GM19438 (cell line): ENCODE measurements around the gene SNX4.

Experiments used
- ATAC-seq: cut with Tn5 transposase; IDR thresholded peaks from one replicate; pipeline ENCODE4 v1.9.1; 2021; ENCODE audit warnings: low read depth; ENCODE audit not compliant: unreplicated experiment

SNX4 gene

DNA sequence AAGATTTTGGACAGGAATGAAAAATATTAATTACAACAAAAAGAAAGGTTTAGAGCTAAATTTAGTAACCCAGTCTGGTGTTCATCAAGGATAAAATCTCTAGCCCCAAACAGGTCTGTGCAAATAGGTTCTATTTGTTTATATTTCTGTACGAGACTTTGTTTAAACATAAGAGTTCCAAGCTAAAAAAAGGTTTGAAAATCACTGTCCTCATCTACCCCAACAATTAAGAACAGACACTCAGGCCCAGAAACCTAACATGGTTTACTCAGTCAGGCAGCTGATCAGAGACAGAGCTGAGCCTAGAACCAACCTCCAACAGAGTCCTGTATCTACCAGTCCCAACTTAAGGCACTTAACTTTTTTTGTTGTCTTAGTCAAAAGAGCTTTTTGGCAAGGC lies 49.3 kb downstream of the SNX4 start:
- no peak for ATAC-seq

DNA sequence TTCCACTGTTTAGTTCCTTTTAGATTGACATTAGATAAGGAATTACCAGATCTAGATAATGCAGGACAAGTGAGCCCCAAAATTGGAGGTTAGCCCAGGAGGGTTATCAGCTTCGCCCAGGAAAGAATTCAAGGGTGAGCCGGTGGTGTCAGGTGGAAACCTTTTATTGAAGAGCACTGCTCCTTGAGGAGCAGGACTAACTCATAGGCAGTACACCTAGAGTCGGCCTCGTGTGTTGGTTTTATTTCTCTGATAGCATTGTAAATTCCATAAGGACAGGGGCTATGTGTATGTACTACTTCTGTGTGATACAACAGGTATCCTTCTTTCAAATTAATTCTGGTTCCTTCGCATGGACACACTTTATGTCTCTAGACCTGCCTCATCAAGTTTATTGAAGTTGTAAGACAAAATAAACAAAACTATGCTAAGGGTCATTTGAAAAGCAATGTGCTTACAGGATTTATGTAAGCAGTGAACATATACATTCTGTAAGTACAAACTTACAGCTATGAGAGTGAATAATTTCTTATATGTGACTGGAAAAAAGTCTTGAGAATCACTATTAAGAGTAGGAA lies 57.2 kb downstream of the SNX4 start:
- ATAC-seq: no peak

DNA sequence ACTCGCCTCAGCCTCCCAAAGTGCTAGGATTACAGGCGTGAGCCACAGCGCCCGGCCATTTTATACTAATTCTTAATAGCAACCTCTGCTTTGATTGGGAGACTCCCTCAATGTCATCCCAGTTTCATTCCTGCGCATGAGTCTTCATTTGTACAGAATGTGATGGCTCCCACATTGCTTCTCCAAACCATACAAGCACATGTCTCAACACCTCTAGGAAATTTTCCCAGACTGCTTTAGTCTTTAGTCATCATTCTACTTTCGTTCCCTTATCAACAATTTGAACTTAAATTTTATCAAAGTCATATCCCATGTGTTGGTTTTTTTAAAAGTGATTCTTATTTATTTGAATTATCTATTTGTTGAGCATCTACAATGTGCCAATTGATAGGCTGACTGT lies 58.1 kb downstream of the SNX4 start:
- no peak for ATAC-seq

GRCh38 chr3:125460233-125460632 lies 59.8 kb downstream of the SNX4 start:
- ATAC-seq: no peak

DNA sequence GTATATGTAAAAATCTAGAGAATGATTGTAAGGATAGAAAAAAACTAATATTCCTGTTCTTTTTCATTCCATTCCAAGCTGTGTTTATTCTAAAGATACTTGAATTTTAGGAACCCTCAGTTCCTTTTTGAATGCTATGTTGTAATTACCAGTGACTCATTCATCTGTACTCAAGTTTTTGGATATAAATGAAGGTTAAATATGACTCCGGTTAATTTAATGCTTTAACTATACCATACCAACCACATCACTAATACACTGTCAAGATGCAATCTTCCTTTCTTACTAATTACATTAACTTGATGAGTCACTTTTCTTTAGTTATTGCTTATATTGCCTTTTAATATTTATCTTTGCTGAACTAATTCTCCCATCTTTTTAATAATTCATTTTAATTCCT lies 76.1 kb downstream of the SNX4 start:
- ATAC-seq: no peak

GRCh38 chr3:125442506-125442905 lies 77.5 kb downstream of the SNX4 start:
- no peak for ATAC-seq

DNA sequence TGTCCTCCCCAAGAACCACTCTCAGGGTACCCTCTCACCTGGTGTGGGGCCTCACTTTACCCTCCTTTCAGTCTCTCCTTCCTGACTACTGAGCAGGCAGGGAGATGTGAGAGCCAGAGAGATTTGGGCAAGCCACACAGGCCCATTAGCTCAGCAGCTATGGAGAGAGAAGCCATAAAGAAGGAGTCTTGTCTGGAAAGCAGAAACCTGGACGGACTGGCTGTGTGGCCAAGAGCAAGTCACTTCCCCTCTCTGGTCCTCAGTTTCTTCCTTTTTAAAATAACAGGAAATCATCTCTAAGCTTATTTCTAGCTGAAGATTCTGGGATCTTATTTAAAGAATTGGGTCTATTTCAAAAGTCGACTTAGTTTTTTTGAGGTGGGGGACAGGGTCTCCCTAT lies 79.0 kb downstream of the SNX4 start:
- ATAC-seq: no peak

DNA sequence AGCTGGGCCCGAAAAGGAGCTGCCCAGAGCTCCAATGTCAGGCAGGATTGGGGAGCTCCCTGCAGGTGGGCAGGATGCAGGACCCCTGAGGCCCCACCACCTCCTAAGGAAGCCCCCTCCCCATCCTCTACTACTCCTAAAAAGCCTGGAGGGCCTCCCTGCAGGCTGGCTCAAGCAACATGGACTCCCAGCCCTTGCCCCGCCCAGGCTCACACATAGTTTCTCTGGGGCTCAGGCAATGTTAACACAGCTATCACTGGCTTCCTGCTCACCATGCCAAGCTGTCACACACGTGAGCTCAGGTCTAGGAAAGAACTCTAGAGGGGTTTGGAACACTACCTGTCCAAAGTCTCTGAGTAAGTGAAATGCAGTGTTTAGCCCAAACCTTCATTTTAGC lies 79.4 kb downstream of the SNX4 start:
- no peak for ATAC-seq

GRCh38 chr3:125437631-125438435 lies 82.2 kb downstream of the SNX4 start:
- ATAC-seq: no peak

DNA sequence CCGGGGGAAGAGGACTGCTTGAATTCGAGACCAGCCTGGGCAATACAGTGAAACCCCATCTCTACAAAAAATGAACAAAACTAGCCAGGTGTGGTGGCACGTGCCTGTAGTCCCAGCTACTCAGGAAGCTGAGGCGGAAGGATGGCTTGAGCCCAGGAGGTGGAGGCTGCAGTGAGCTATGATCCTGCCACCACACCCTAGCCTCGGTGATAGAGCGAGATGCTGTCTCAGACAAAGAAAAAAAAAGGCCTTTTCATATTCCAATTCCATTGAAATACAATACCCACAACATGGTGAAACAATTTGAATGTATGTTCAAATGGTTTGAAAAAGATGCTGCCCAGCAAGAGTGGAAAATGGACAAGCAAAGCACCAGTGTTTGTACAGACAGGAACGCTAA lies 83.1 kb downstream of the SNX4 start:
- no peak for ATAC-seq

DNA sequence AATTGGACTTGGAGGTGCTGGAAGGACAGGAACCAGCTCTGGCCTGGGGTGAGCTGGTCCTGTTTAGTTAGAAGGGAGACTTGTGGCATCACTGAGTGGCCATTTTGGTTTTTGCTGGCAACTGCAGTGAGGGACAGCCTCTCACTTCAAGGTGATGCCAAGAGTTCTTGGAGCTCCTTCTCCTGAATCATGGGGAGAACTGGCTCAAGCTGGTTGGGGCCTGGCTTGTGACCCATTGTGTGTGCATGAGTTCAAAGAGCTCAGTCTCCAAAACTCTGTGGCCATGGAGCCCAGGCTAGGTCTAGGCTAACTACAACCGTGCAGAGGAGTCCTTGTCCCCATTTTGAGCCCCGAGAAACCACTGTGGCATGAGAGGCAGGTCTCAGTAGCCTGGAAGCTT lies 84.8 kb downstream of the SNX4 start:
- ATAC-seq: no peak

GRCh38 chr3:125434582-125435011 lies 85.4 kb downstream of the SNX4 start:
- no peak for ATAC-seq

DNA sequence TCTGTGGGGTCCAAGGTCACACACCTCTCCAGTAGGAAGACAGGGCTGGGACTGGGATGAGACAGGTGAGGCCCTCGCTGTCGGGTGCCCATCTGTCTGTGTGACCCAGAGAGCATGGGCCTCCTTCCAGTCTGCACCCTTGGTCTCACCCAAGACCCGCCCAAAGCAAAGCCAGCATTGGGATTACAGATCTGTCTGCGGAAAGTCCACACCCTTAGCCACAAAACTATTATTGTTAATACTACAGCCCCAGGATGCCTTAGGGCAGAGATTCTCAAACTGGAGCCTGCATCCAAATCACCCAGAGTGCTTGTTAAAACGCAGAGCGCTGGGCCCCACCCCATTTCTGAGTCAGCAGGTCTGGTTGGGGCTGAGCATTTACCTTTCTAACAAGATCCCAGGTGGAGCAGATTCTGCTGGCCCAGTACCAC lies 86.4 kb downstream of the SNX4 start:
- ATAC-seq: no peak

GRCh38 chr3:125433091-125433534 lies 86.9 kb downstream of the SNX4 start:
- ATAC-seq: no peak

DNA sequence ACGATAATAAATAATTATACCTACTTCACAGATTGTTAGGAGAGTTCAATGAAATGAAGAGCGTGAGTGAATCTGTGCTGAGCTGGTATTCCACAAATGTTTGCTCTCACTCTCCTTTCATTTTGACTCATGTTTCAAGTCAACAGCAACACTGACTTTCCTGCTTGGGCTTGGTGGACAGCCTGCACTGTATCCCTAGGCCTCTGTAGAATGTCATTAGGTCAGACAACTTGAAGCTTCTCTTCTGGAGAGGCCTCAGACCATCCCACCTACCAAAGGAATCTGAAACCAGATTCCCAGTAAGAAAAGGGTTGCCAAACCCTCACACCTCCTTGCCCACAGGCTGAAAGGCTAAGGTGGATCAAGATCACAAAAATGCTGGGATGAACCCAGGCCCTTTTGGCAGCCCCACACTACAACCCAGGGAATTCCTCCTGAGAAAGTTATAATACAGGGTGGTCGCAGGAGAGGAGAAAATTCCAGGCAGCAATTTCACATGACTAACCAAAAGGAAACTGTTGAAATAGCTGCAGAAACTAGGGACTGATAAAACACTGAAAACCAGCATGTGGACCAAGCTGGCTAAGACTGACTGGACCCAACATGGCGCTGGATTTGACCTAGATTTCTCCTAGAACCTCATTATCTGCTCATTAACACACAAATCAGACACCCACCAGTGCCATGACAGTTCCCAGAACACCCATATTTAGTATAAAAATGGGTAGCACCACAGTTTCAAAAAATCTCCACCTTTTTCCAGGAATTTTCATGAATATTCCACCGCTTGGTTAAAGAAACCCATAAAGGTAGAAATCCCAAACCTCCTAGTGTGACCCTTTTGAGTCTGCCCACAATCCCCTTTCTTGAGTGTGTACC lies 87.9 kb downstream of the SNX4 start:
- ATAC-seq: no peak

- ATAC-seq: no peak
Measured at GRCh38 chr3:125431391-125431790, 88.6 kb downstream of the SNX4 start.

DNA sequence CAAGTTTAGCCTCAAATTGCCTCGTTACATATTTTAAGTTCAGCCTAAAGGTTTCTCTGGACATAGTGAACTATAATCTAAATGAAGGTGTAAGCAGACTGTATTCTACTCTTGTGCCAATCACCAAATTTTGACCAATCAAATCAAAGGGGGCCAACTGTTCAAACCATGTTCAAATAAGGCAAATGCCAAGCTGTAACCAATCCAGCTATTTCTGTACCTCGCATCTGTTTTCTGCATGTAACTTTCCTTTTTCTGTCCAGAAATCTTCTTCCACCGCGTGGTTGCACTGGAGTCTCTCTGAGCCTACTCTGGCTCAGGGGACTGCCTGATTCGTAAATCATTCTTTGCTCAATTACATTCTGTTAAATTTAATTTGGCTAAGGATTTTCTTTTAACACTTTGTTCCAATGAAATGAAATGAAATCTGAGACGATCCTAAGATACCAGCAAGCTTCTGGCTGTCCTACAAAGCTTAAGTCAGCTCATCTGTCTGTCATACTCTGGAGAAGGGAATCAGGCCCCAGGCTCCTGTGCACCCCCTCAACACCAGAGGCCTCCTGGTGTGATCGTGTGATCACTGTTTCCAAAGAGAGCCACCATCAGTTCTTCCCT lies 91.7 kb downstream of the SNX4 start:
- no peak for ATAC-seq

- no peak for ATAC-seq
Measured at GRCh38 chr3:125418306-125418705, 101.7 kb downstream of the SNX4 start.

DNA sequence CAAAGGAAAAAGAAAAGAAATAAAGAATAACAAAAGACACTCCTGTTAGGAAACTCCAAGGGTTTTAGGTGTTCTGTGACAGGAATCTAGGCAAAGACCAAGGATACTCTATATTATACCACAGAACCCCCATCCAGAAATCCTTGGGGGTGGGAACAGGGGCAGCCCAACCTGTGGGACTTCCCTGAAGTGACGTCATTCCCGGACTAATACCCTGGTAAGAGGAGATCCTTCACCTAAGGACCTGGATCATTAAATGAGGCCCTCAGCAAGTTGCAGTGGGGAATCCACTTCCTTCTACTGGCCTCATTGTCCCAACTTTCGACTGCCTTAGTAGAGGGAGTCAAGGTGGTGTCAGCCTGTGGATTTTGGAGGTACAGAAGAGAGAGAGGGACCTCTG lies 103.8 kb downstream of the SNX4 start:
- no peak for ATAC-seq

GRCh38 chr3:125414669-125415068 lies 105.3 kb downstream of the SNX4 start:
- no peak for ATAC-seq

GRCh38 chr3:125410922-125411321 lies 109.1 kb downstream of the SNX4 start:
- ATAC-seq: no peak
